ENCODE measurements around the gene SCAMP5. TPM values are rescaled to one million over a fixed set of nuclear protein-coding genes. Genes with fewer than 3 reads are reported as not detected.

The SCAMP5 gene
- total RNA-seq, 2 experiments from 2014 or later, result 0.65 to 1.1 TPM

- Mint-ChIP-seq H3K4me3 (no peak overlapping the region), H3K27me3 (no peaks in the 10 kb centered on the region), H3K36me3 (ENCODE audit: low read depth) (peaks cover 32% of the 10 kb centered on the region), H3K9me3 (no peaks in the 10 kb centered on the region), H3K4me1 (ENCODE audit: low read depth) (peaks cover 48% of the 10 kb centered on the region), H3K27ac (no peak overlapping the region)
- ATAC-seq (no peak), DNase-seq (peak; percentile 26)
- intact Hi-C loops (cut with micrococcal nuclease), result no loop called here
- CTCF ChIA-PET, result interaction anchor here (0.7 to 1.6 kb wide), 3 partner anchors 11 to 170 kb away, joined by 3 to 8 read pairs (median 7); partner anchors contain the start of gene C15orf39
- POLR2A ChIA-PET, result interaction anchor here (1.1 kb wide), 1 partner anchor 182 kb away, joined by 3 read pairs; no protein-coding TSS in a partner anchor
- TF ChIP-seq CTCF (IDR thresholded peaks at IDR 0.05), result no peak
These were observed 38.4 kb downstream of the SCAMP5 start for GRCh38 chr15:75033809-75034208.

GRCh38 chr15:75034615-75035014 is 39.3 kb downstream of the SCAMP5 start:
- DNase-seq (no peak), ATAC-seq (no peak)
- Mint-ChIP-seq H3K27me3 (no peaks in the 10 kb centered on the region), H3K9me3 (no peaks in the 10 kb centered on the region), H3K4me1 (ENCODE audit: low read depth) (peaks cover 46% of the 10 kb centered on the region), H3K27ac (no peak overlapping the region), H3K36me3 (ENCODE audit: low read depth) (peaks cover 28% of the 10 kb centered on the region), H3K4me3 (no peak overlapping the region)
- no peak for TF ChIP-seq CTCF (IDR thresholded peaks at IDR 0.05)
- CTCF ChIA-PET, result interaction anchor here (0.7 to 1.6 kb wide), 3 partner anchors 10 to 170 kb away, joined by 3 to 8 read pairs (median 7); partner anchors contain the start of gene C15orf39
- POLR2A ChIA-PET, result interaction anchor here (1.1 kb wide), 1 partner anchor 181 kb away, joined by 3 read pairs; no protein-coding TSS in a partner anchor
- intact Hi-C loops (cut with micrococcal nuclease), result no loop called here

GRCh38 chr15:75036212-75036616 is 40.9 kb downstream of the SCAMP5 start:
- peaks cover 21% of the 10 kb centered on the region for H3K36me3 Mint-ChIP-seq (ENCODE audit: low read depth)
- ATAC-seq (no peak), DNase-seq (no peak)
- TF ChIP-seq CTCF (IDR thresholded peaks at IDR 0.05), result no peak
- ChIA-PET POLR2A (interaction anchor here (0.5 to 1.6 kb wide), 5 partner anchors 11 to 179 kb away, joined by 3 to 5 read pairs (median 3); partner anchors contain the start of gene PPCDC), CTCF (interaction anchor here (2.2 kb wide), 1 partner anchor 165 kb away, joined by 9 read pairs; the partner anchor contains the start of gene C15orf39)
- intact Hi-C loops (cut with micrococcal nuclease), result no loop called here
- no peak overlapping the region for H3K4me3 Mint-ChIP-seq
- H3K4me1 Mint-ChIP-seq (ENCODE audit: low read depth), result peaks cover 38% of the 10 kb centered on the region
- no peaks in the 10 kb centered on the region for H3K27me3 Mint-ChIP-seq
- H3K27ac Mint-ChIP-seq, result no peak overlapping the region
- H3K9me3 Mint-ChIP-seq, result no peaks in the 10 kb centered on the region

GRCh38 chr15:75037685-75038084 is 42.3 kb downstream of the SCAMP5 start:
- ATAC-seq, result peak; percentile 76
- no peak overlapping the region for H3K4me3 Mint-ChIP-seq
- POLR2A ChIA-PET, result interaction anchor here (0.7 to 1.6 kb wide), 3 partner anchors 13 to 164 kb away, joined by 3 to 6 read pairs (median 4); partner anchors contain the start of genes C15orf39 and PPCDC

More at GRCh38 chr15:75037685-75038084, 42.3 kb downstream of the SCAMP5 start:
- Mint-ChIP-seq H3K9me3 (no peaks in the 10 kb centered on the region), H3K27ac (peak overlapping the region; percentile 71), H3K27me3 (no peaks in the 10 kb centered on the region), H3K36me3 (ENCODE audit: low read depth) (peaks cover 18% of the 10 kb centered on the region), H3K4me1 (ENCODE audit: low read depth) (peaks cover 34% of the 10 kb centered on the region)
- no peak for TF ChIP-seq CTCF (IDR thresholded peaks at IDR 0.05)
- peak; percentile 60 for DNase-seq
- intact Hi-C loops (cut with micrococcal nuclease), result no loop called here
- CTCF ChIA-PET, result interaction anchor here (1.5 to 2.2 kb wide), 3 partner anchors 8 to 167 kb away, joined by 7 to 10 read pairs (median 9); partner anchors contain the start of gene C15orf39
